Myocyte (in vitro differentiated cells): ENCODE data around the gene SAMD8. TPM values are rescaled to one million over a fixed set of nuclear protein-coding genes. Genes with fewer than 3 reads are reported as not detected.
A peak's percentile ranks its signal among the peaks of the same experiment; 100 is the strongest.
"Not testable (repeated sequence)": the region's sequence is repeated elsewhere in the genome, so short reads cannot be mapped to it uniquely, and the experiment has no call there.

Source experiments
- DNase-seq: peaks from one replicate; pipeline ENCODE4 v3.0.0-alpha.2; 2012; ENCODE audit warnings: low read depth
- total RNA-seq: library from RNA; depleted of rRNA; stranded (reverse); fragments of >200 nt; gene quantifications from 2 replicates; pipeline ENCODE4 v1.2.3, GENCODE V29; 2014

SAMD8 gene
- total RNA-seq, 1 donor from 2014 or later = 40.1 TPM

- not testable (repeated sequence) for DNase-seq
Observed at GRCh38 chr10:75106891-75107290, 4.6 kb upstream of the SAMD8 start.

- DNase-seq = no peak
Observed at GRCh38 chr10:75107756-75108683, 3.4 kb upstream of the SAMD8 start.

DNA sequence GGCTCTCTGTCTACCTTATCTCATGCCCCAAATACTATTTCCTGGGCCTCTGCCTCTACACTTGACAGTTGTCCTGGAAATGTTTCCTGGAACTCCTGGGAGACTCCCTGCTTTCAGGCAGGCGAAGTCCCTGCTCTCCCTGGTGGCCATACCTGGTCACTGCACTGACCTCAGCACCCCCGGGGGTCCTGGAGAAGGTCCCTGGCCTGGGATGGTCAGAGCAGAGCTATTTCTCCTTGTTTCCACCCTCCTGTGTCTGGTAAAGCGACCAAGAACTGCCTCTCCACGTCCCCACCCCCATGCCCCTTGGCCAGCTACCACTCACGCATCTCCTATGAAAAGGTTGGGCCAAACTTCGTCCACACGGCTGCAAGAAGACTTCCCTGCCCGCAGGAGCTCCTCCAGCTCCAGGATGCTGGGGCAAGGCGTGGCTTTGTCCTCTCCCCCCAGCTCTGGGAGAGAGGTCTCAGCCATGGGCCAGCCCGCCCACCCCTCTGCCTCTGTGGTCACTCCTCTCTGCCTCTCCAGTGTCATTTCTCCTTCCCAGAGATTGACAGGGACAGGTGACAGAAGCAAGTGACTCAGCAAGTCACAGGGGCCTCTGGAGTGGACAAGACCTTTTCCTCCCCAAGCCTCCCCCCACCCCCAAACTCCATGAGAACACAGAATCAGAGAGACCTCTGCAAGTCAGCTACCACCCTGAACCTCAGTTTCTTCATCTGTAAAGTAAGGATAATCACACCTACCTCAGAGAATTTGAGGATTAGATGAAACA is 2.6 kb upstream of the SAMD8 start:
- peak; percentile 100 for DNase-seq

GRCh38 chr10:75109459-75109778 is 2.0 kb upstream of the SAMD8 start:
- DNase-seq = no peak

DNA sequence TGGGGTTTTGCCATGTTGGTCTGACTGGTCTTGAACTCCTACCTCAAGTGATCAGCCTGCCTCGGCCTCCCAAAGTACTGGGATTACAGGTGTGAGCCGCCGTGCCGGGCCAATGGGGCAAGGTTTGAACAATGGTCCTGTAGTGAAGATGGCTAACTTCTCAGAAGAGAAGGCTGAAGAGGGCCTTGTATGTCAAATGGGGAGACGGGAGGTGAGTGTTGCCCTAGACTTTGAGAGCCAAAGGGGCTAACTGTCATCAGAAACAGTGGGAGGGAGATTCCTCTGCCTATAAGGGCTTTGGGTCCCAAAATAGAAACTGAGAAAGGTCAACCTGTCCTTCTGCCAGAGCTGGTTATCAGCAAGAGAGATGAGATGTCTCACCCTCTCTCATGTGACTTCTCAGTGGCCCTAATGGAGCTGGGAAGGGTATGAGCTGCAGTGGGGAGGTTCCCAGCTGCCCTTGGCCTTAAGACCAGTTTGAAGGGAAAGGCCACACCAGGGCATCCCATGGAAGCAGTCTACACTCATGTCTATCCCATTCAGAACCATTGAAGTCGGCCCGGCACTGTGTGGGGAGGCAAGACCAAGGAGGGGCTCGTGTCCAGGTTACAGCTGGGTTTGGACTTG is 1.3 kb upstream of the SAMD8 start:
- DNase-seq = peak; percentile 51

DNA sequence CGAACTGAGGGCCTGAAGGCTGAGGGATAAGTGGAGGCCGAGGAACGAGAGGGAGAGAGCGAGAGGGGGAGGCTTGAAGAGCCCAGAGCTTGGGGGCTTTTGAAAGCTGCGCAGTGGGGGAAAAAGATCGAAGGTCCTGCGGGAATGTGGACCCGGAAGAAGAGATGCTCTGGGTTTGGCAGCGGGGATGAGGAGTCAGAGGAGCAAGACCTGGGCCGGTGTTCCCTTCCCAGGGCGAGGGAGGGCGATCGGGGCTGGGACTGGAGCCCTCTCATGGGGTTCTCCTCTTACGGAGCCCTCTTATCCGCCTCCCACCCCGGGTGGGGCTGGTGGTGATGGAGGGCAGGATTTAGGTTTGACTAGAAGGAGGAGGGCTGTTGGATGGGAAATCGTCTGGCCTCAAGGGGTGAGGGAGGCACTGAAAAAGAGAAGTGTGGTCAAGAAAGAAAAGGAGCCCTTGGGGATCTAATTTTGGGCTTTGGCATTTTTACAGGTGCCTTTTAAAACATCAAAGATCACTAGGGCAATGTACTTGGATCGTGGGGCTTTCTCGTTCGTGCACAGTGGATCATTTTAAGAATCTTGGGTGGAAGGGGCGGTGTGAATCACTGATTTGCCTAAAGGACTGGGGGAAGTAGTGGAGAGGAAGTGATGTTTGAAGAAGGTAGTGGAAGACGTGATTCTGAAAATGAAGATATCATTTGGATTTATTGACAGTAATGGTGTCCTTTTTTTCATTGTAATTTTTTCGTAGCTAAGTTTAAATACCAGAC is 637 bp downstream of the SAMD8 start:
- peak; percentile 66 for DNase-seq

- peak; percentile 59 for DNase-seq
Observed at GRCh38 chr10:75115137-75115536, 3.7 kb downstream of the SAMD8 start.

DNA sequence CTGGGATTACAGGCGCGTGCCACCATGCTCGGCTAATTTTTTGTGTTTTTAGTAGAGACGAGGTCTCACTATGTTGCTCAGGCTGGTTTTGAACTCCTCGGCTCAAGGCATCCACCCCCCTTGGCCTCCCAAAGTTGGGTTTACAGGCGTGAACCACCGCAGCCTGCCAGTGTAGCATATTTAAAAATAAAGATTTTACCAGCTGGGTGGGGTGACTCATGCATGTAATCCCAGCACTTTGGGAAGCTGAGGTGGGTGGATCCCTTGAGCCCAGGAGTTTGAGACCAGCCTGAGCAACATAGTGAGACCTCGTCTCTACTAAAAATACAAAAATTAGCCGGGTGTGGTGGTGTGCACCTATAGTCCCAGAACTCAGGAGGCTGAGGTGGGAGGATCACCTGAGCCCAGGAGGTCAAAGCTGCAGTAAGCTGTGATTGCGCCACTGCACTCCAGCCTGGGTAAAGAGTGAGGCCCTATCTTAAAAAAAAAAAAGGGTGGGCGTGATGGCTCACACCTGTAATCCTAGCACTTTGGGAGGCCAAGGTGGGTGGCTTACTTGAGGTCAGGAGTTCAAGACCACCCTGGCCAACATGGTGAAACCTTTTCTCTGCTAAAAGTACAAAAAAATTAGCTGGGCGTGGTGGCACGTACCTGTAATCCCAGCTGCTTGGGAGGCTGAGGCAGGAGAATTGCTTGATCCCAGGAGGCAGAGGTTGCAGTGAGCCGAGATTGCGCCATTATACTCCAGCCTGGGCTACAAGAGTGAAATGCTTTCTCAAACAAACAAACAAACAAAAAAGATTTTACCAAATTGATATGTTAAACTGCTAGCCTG is 5.7 kb downstream of the SAMD8 start:
- DNase-seq = peak; percentile 64

GRCh38 chr10:75117995-75118394 is 6.5 kb downstream of the SAMD8 start:
- DNase-seq = no peak

DNA sequence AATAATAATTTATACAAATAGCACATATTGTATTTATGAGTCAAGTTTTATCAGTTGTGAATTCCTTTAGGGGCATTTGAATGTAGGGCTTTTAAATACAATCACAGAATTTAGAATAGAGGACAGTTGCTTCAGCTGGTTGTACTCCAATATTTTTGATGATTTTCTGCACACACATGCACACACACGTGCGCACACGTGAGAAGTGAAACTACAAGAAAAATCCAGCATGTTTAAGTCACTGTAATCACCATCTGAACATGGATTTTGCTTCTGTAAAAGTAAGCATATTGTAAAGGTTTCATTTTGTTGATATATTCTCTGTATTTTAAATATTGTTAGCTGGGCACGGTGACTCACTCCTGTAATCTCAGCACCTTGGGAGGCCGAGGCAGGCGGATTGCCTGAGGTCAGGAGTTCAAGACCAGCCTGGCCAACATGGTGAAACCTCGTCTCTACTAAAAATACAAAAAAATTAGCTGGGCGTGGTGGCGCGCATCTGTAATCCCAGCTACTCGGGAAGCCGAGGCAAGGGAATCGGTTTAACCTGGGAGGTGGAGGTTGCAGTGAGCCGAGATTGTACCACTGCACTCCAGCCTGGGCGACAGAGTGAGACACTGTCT is 8.1 kb downstream of the SAMD8 start:
- DNase-seq = not testable (repeated sequence)

DNA sequence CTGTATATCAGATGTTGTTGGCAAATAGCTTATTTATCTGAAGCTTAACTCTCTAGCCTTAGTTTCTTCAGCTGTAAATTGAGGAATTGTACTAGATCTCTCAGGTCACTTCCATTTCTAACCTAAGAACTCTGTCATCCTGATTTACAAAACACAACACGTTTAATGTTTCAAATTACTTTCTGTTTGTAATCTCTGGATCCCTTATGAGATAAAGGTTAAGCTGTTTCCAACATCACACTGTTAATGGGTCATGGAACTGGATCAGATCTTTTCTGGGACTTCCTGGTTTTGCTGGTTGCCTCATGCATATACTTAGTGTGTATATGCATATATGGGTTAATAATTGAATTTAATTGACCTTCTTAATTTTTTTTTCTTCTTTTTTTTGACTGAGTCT is 9.9 kb downstream of the SAMD8 start:
- DNase-seq = no peak

- DNase-seq = no peak
Observed at GRCh38 chr10:75122505-75122904, 11.0 kb downstream of the SAMD8 start.

DNA sequence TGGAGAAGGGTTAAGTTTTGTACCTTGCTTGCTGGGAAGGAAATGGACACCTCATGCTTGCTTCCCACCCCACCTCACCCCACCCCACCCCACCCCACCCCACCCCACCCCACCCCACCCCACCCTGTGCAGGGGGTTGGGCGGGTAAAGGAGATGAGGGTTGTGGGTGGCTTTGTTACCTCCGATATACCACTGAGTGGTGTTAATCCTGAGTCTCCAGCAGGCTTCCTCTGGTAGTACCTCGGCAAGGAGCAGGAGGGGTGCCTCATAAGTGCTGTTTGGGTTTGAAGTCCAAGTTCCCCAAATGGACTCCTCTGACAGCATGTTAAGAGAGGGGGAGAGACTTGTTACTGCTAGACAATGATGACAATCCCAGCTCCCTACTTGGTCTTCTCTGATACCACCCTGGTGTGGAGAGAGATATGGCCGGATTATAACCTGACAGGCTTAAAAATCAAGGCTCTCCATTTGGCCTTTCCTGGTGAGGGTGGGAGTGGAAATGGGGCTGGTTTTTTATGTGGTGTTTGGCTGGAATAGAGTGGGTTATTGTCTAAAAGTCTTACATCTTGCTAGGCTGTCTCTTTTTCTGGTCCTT is 11.7 kb downstream of the SAMD8 start:
- DNase-seq = no peak

DNA sequence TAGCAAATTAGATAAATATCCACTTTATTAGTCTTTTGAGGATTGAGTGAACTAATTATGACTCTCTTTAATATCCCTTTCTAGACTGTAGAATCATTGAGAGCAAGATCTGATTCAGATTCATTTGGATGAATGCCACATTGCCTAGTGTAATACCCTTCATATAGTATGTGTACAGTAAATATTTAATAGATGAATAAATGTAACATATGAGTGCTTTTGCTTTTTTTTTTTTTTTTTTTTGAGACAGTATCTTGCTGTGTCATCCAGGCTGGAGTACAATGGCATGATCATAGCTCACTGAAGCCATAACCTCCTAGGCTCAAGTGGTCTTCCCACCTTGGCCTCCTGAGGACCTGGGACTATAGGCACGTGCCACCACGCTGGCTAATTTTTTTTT is 14.8 kb downstream of the SAMD8 start:
- DNase-seq = no peak

DNA sequence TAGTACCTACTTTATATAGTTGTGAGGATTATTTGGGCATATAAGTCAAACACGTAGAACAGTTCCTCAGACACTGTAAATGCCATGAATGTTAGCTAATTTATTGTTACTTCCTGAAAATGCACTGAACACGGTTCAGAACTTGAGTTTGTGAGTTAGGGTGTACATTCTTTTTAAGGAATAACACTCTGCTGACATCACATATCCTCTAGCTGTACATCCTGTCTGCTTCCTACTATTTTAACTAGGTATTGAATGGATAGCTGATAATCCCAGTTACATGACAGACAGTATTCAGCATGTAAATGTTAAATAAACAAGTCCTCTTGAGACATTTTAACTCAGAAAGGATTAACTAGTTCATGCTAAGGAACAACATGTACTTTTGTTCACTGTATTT is 16.0 kb downstream of the SAMD8 start:
- DNase-seq = no peak

GRCh38 chr10:75128985-75129384 is 17.5 kb downstream of the SAMD8 start:
- not testable (repeated sequence) for DNase-seq

GRCh38 chr10:75129537-75129936 is 18.1 kb downstream of the SAMD8 start:
- no peak for DNase-seq

- not testable (repeated sequence) for DNase-seq
Observed at GRCh38 chr10:75133701-75134100, 22.2 kb downstream of the SAMD8 start.

- no peak for DNase-seq
Observed at GRCh38 chr10:75136346-75136745, 24.9 kb downstream of the SAMD8 start.
